ENCODE measurements around the gene HECTD1.

HECTD1 gene

DNA sequence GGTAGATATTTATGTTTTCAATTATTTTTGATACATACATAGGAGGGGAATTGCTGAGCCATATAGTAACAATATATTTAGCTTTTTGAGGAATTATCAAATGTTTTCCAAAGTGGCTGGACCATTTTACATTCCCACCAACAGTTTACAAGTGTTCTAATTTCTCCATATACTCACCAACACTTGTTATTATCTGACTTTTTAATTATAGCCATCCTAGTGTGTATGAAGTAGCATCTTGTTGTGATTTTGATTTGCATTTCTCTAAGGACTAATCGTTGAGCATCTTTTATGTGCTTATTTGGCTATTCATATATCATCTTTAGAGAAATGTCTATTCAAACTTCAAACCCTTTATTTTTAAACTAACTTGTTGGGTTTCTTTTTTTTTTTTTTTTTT lies 17.2 kb upstream of the HECTD1 start:
- Histone ChIP-seq H3K4me1 (ENCODE audit: control insufficient read depth, insufficient read depth, low read length) (no peaks in the 10 kb centered on the region), H3K9me3 (ENCODE audit: control insufficient read depth, insufficient read depth, low read length) (no peaks in the 10 kb centered on the region), H3K36me3 (ENCODE audit: control insufficient read depth, insufficient read depth, low read length) (no peaks in the 10 kb centered on the region), H3K4me3 (ENCODE audit: low read length) (no peak overlapping the region), H3K27me3 (ENCODE audit: control insufficient read depth, insufficient read depth, low read length) (no peaks in the 10 kb centered on the region), H3K27ac (ENCODE audit: low read length) (no peak overlapping the region)
- no CpG with 5 or more reads among the region's 1 CpG for WGBS (ENCODE audit: insufficient coverage, insufficient read length)
- DNase-seq (ENCODE audit: low read depth, low spot score), result no peak

DNA sequence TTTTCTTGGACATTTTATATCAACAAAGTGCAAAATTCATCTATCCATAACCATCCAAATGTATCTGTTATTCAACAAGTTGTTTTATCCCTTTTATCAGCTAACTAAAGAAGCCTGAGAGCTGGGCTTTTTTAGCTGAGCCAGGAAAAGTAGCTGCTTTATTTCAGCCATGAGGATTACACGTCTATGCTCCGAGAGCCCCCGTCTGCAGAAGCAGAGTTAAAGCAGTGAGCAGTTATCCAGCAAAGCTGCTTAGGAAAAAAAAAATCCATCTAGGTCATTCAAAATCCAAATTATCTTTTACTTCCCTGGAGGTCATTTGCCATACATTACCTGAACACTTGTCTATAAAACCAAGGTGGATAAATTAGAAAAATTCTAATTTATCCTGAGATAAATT lies 15.7 kb upstream of the HECTD1 start:
- no peak for DNase-seq (ENCODE audit: low read depth, low spot score)
- Histone ChIP-seq H3K9me3 (ENCODE audit: control insufficient read depth, insufficient read depth, low read length) (no peaks in the 10 kb centered on the region), H3K4me1 (ENCODE audit: control insufficient read depth, insufficient read depth, low read length) (no peaks in the 10 kb centered on the region), H3K4me3 (ENCODE audit: low read length) (no peak overlapping the region), H3K36me3 (ENCODE audit: control insufficient read depth, insufficient read depth, low read length) (no peaks in the 10 kb centered on the region), H3K27ac (ENCODE audit: low read length) (no peak overlapping the region), H3K27me3 (ENCODE audit: control insufficient read depth, insufficient read depth, low read length) (no peaks in the 10 kb centered on the region)
- WGBS (ENCODE audit: insufficient coverage, insufficient read length), result no CpG with 5 or more reads among the region's 3 CpGs

DNA sequence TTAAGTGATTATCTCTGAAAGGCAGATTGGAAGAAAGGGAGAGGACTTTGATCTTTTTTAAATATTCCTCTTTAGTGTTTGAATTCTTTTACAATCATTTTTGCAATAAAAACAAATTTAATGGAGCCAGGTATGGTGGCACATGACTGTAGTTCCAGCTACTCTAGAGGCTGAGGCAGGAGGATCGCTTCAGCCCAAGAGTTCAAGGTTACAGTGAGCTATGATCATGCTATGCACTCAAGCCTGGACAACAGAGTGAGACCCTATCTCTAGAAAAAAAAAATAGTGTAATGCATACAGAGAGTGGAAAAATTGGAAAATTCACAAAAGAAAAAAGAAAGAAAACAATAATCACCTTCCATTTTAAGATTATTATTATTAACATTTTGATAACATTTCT lies 15.2 kb upstream of the HECTD1 start:
- no peak overlapping the region for H3K4me3 ChIP-seq (ENCODE audit: low read length)
- no peak overlapping the region for H3K27ac ChIP-seq (ENCODE audit: low read length)
- no peaks in the 10 kb centered on the region for H3K36me3 ChIP-seq (ENCODE audit: control insufficient read depth, insufficient read depth, low read length)
- no peaks in the 10 kb centered on the region for H3K4me1 ChIP-seq (ENCODE audit: control insufficient read depth, insufficient read depth, low read length)
- no CpG with 5 or more reads among the region's 1 CpG for WGBS (ENCODE audit: insufficient coverage, insufficient read length)
- DNase-seq (ENCODE audit: low read depth, low spot score), result no peak
- no peaks in the 10 kb centered on the region for H3K9me3 ChIP-seq (ENCODE audit: control insufficient read depth, insufficient read depth, low read length)
- H3K27me3 ChIP-seq (ENCODE audit: control insufficient read depth, insufficient read depth, low read length), result no peaks in the 10 kb centered on the region

DNA sequence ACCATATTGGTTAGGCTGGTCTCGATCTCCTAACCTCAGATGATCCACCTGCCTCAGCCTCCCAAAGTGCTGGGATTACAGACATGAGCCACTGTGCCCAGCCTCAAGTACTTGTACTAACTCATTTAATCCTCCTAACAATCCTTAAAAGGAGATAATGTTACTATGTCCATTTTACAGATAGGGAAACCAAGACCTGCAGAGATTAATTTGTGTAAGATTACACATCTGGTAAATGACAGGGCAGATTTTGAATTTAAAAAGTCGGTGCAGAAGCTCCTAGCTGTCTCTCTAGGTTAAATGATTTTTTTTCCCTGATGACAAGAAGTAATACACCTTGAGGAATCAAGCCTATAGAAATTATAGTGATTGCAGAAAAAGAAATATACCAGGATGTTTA lies 13.7 kb upstream of the HECTD1 start:
- Histone ChIP-seq H3K9me3 (ENCODE audit: control insufficient read depth, insufficient read depth, low read length) (no peaks in the 10 kb centered on the region), H3K4me1 (ENCODE audit: control insufficient read depth, insufficient read depth, low read length) (no peaks in the 10 kb centered on the region), H3K27me3 (ENCODE audit: control insufficient read depth, insufficient read depth, low read length) (no peaks in the 10 kb centered on the region), H3K36me3 (ENCODE audit: control insufficient read depth, insufficient read depth, low read length) (no peaks in the 10 kb centered on the region), H3K4me3 (ENCODE audit: low read length) (no peak overlapping the region), H3K27ac (ENCODE audit: low read length) (no peak overlapping the region)
- WGBS (ENCODE audit: insufficient coverage, insufficient read length), result no CpG with 5 or more reads among the region's 2 CpGs
- DNase-seq (ENCODE audit: low read depth, low spot score), result no peak

DNA sequence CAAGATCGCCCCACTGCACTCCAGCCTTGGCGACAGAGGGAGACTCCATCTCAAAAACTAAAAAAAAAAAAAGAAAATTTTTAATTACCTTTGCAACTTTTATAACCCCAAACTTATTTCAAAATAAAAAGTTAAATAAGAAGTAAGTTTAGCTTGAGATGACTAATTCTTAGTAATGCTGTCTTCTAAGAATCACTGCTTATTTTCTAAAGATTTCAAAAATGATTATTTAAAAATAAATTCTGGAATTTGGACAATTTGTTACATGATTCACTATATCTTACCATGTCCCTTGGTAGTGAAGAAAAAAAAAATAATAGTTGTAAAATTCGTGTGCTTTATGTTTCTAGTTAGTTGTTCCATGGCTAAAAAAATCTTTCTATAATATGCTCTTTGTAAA lies 11.6 kb upstream of the HECTD1 start:
- H3K36me3 ChIP-seq (ENCODE audit: control insufficient read depth, insufficient read depth, low read length), result no peaks in the 10 kb centered on the region
- no peak overlapping the region for H3K4me3 ChIP-seq (ENCODE audit: low read length)
- no CpG with 5 or more reads among the region's 3 CpGs for WGBS (ENCODE audit: insufficient coverage, insufficient read length)
- H3K4me1 ChIP-seq (ENCODE audit: control insufficient read depth, insufficient read depth, low read length), result no peaks in the 10 kb centered on the region
- no peak for DNase-seq (ENCODE audit: low read depth, low spot score)
- H3K27me3 ChIP-seq (ENCODE audit: control insufficient read depth, insufficient read depth, low read length), result no peaks in the 10 kb centered on the region
- H3K9me3 ChIP-seq (ENCODE audit: control insufficient read depth, insufficient read depth, low read length), result no peaks in the 10 kb centered on the region
- H3K27ac ChIP-seq (ENCODE audit: low read length), result no peak overlapping the region

DNA sequence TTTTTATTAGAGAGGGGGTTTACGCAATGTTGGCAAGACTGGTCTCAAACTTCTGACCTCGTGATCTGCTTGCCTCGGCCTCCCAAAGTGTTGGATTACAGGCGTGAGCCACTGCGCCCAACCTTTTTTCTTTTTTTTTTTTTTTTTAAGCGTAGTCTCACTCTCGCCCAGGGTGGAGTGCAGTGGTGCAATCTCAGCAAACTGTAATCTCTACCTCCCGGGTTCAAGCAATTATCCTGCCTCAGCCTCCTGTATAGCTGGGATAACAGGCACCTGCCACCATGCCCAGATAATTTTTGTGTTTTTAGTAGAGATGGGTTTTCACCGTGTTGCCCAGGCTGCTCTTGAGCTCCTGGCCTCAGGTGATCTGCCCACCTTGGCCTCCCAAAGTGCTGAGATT lies 8.8 kb upstream of the HECTD1 start:
- no peak overlapping the region for H3K27ac ChIP-seq (ENCODE audit: low read length)
- WGBS (ENCODE audit: insufficient coverage, insufficient read length), result no CpG with 5 or more reads among the region's 9 CpGs
- no peak for DNase-seq (ENCODE audit: low read depth, low spot score)
- no peaks in the 10 kb centered on the region for H3K4me1 ChIP-seq (ENCODE audit: control insufficient read depth, insufficient read depth, low read length)
- H3K9me3 ChIP-seq (ENCODE audit: control insufficient read depth, insufficient read depth, low read length), result no peaks in the 10 kb centered on the region
- no peaks in the 10 kb centered on the region for H3K36me3 ChIP-seq (ENCODE audit: control insufficient read depth, insufficient read depth, low read length)
- H3K27me3 ChIP-seq (ENCODE audit: control insufficient read depth, insufficient read depth, low read length), result no peaks in the 10 kb centered on the region
- no peak overlapping the region for H3K4me3 ChIP-seq (ENCODE audit: low read length)

DNA sequence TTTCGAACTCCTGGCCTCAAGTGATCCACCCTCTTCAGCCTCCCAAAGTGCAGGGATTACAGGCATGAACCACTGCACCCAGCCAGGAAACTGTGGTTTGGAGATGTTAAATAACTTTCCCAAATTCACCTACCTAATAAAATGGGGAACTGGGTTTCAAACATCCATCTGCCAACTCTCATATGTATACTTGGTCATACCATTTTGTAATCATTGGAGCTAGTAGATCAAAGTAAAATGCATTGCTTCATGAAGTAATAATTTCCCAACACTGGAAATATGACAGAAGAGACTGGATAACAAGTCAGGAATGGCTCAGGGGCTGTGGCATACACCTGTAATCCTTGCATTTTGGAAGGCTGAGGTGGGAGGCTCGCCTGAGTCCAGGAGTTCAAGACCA lies 5.3 kb upstream of the HECTD1 start:
- no peak for DNase-seq (ENCODE audit: low read depth, low spot score)
- no peak overlapping the region for H3K27ac ChIP-seq (ENCODE audit: low read length)
- H3K4me3 ChIP-seq (ENCODE audit: low read length), result no peak overlapping the region
- no peaks in the 10 kb centered on the region for H3K9me3 ChIP-seq (ENCODE audit: control insufficient read depth, insufficient read depth, low read length)
- WGBS (ENCODE audit: insufficient coverage, insufficient read length), result no CpG with 5 or more reads among the region's 2 CpGs
- H3K36me3 ChIP-seq (ENCODE audit: control insufficient read depth, insufficient read depth, low read length), result no peaks in the 10 kb centered on the region
- no peaks in the 10 kb centered on the region for H3K4me1 ChIP-seq (ENCODE audit: control insufficient read depth, insufficient read depth, low read length)
- no peaks in the 10 kb centered on the region for H3K27me3 ChIP-seq (ENCODE audit: control insufficient read depth, insufficient read depth, low read length)

DNA sequence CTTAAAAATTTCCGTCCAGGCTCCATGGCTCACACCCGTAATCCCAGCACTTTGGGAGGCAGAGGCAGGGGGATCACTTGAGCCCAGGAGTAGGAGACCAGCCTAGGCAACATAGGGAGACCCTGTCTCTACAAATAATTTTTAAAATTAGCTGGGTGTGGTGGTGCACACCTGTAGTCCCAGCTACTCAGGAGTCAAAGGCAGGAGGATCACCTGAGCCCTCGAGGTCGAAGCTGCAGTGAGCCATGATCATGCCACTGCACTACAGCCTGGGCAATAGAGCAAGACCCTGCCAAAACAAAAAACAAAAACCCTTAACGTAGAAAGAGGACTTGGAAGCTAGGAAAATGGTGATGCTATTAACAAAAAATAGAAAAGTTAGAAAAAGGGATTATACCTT lies 2.0 kb upstream of the HECTD1 start:
- no CpG with 5 or more reads among the region's 5 CpGs for WGBS (ENCODE audit: insufficient coverage, insufficient read length)
- no peaks in the 10 kb centered on the region for H3K36me3 ChIP-seq (ENCODE audit: control insufficient read depth, insufficient read depth, low read length)
- no peak overlapping the region for H3K27ac ChIP-seq (ENCODE audit: low read length)
- H3K9me3 ChIP-seq (ENCODE audit: control insufficient read depth, insufficient read depth, low read length), result no peaks in the 10 kb centered on the region
- no peaks in the 10 kb centered on the region for H3K27me3 ChIP-seq (ENCODE audit: control insufficient read depth, insufficient read depth, low read length)
- no peak for DNase-seq (ENCODE audit: low read depth, low spot score)
- no peak overlapping the region for H3K4me3 ChIP-seq (ENCODE audit: low read length)
- no peaks in the 10 kb centered on the region for H3K4me1 ChIP-seq (ENCODE audit: control insufficient read depth, insufficient read depth, low read length)

DNA sequence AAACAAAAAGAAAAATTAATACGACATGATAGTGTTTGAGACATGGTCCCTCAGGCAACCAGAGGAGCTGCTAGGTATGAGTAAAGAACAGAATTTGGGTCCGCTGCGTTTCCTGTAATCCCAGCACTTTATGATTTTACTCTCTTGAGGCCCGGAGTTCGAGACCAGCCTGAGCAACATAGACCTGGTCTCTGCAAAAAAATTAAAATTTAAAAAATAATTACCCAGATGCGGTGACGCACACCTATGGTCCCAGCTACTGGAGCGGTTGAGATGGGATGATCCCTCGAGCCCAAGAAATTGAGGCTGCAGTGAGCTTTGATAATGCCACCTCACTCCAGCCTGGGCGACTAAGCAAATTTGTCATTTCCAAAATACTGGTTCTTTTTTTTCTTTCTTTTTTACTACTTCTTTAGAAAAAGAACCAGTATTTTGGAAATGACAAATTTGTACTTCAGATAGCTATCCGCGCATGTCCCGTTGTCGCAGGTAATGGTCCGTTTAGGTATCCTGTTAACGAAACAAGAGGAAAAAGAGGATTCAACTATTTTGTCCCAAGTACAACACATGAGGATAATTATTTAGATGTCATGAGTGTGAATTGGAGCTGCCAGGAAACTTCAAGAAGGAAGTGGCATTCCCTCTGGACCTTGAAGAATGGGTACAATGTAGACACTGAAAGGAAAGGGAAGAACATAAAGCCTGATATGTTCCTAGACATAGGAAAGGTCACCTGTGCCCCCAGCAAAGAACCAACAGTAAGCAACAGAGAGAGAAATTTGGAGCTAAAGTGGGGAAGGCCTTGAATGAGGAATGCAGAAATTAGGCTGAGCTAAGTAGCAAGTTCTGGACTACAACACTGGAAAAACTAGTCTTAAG lies 1.2 kb upstream of the HECTD1 start:
- Histone ChIP-seq H3K27ac (ENCODE audit: low read length) (no peak overlapping the region), H3K9me3 (ENCODE audit: control insufficient read depth, insufficient read depth, low read length) (no peaks in the 10 kb centered on the region), H3K4me1 (ENCODE audit: control insufficient read depth, insufficient read depth, low read length) (no peaks in the 10 kb centered on the region), H3K36me3 (ENCODE audit: control insufficient read depth, insufficient read depth, low read length) (no peaks in the 10 kb centered on the region), H3K4me3 (ENCODE audit: low read length) (peak overlapping the region; percentile 60; the same call in 1 of the 2 replicates), H3K27me3 (ENCODE audit: control insufficient read depth, insufficient read depth, low read length) (no peaks in the 10 kb centered on the region)
- no peak for DNase-seq (ENCODE audit: low read depth, low spot score)
- no CpG with 5 or more reads among the region's 16 CpGs for WGBS (ENCODE audit: insufficient coverage, insufficient read length)

DNA sequence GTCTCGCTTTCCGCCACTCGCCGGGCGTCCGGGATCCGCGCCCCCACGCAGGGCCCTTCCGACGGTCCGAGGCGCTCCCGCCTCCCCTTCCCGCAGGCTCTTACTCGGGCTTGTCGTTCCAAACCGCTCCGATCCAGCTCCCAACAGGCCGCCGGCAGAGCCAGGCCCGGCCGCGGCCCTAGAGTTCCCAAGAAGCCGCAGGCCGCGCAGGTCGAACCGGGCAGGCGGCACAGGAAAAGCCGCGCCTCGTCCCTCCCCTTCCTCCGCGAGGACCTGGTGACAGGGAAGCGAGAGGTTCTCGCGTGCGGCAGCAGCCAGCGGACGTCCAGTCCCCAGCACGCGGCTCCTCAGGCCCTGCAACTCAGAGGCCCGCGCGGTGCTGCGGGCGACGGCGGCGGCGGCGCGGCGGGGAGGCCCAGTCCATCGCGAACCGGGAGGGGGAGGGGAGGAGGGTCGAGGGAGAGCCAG lies 272 bp downstream of the HECTD1 start:
- WGBS (ENCODE audit: insufficient coverage, insufficient read length), result no CpG with 5 or more reads among the region's 59 CpGs
- no peak for DNase-seq (ENCODE audit: low read depth, low spot score)
- Histone ChIP-seq H3K27ac (ENCODE audit: low read length) (no peak overlapping the region), H3K4me1 (ENCODE audit: control insufficient read depth, insufficient read depth, low read length) (no peaks in the 10 kb centered on the region), H3K4me3 (ENCODE audit: low read length) (peak overlapping the region; percentile 60), H3K9me3 (ENCODE audit: control insufficient read depth, insufficient read depth, low read length) (no peaks in the 10 kb centered on the region), H3K36me3 (ENCODE audit: control insufficient read depth, insufficient read depth, low read length) (no peaks in the 10 kb centered on the region), H3K27me3 (ENCODE audit: control insufficient read depth, insufficient read depth, low read length) (no peaks in the 10 kb centered on the region)
